ENCODE data around the gene FOXN1.
A peak's percentile ranks its signal among the peaks of the same experiment; 100 is the strongest.

Gene FOXN1

GRCh38 chr17:28478712-28479615 lies 27.2 kb upstream of the FOXN1 start:
- DNase-seq = no peak

GRCh38 chr17:28480278-28480677 lies 25.9 kb upstream of the FOXN1 start:
- no peak for DNase-seq

GRCh38 chr17:28480799-28481571 lies 25.2 kb upstream of the FOXN1 start:
- DNase-seq = no peak

- DNase-seq = no peak
Observed at GRCh38 chr17:28482551-28483199, 23.5 kb upstream of the FOXN1 start.

GRCh38 chr17:28484296-28484695 lies 21.9 kb upstream of the FOXN1 start:
- DNase-seq = peak in 1 of 2 experiments; percentile 14

GRCh38 chr17:28485049-28485448 lies 21.1 kb upstream of the FOXN1 start:
- no peak for DNase-seq

GRCh38 chr17:28487881-28488532 lies 18.1 kb upstream of the FOXN1 start:
- DNase-seq = no peak

- no peak for DNase-seq
Observed at GRCh38 chr17:28488533-28489276, 17.4 kb upstream of the FOXN1 start.

- DNase-seq = no peak
Observed at GRCh38 chr17:28491286-28491685, 14.9 kb upstream of the FOXN1 start.

- no peak for DNase-seq
Observed at GRCh38 chr17:28491860-28492259, 14.3 kb upstream of the FOXN1 start.

- DNase-seq = no peak
Observed at GRCh38 chr17:28492352-28493310, 13.5 kb upstream of the FOXN1 start.

GRCh38 chr17:28493460-28493859 lies 12.7 kb upstream of the FOXN1 start:
- no peak for DNase-seq

GRCh38 chr17:28494445-28495188 lies 11.5 kb upstream of the FOXN1 start:
- peak; percentile 57 to 68 for DNase-seq

GRCh38 chr17:28495635-28496034 lies 10.5 kb upstream of the FOXN1 start:
- DNase-seq = no peak

GRCh38 chr17:28497931-28498330 lies 8.2 kb upstream of the FOXN1 start:
- DNase-seq = no peak

GRCh38 chr17:28498652-28499363 lies 7.3 kb upstream of the FOXN1 start:
- no peak for DNase-seq

GRCh38 chr17:28499364-28499664 lies 6.8 kb upstream of the FOXN1 start:
- no peak for DNase-seq

- no peak for DNase-seq
Observed at GRCh38 chr17:28499684-28500357, 6.3 kb upstream of the FOXN1 start.

GRCh38 chr17:28500712-28501379 lies 5.3 kb upstream of the FOXN1 start:
- no peak for DNase-seq
